Keratinocyte (primary cell): ENCODE measurements around the gene GH2. TPM values are rescaled to one million over a fixed set of nuclear protein-coding genes. Genes with fewer than 3 reads are reported as not detected.
"Not testable (repeated sequence)": the region's sequence is repeated elsewhere in the genome, so short reads cannot be mapped to it uniquely, and the experiment has no call there.

Source experiments
- DNase-seq: peaks from one replicate; pipeline ENCODE4 v3.0.0-alpha.2; 2011; ENCODE audit warnings: low read depth, missing footprints, low spot score
- FAIRE-seq: peaks from 2 replicates; lab custom pipeline; 2011; peaks lifted over from hg19 to GRCh38; lab: Jason Lieb, UNC
- H2AFZ ChIP-seq: 2 replicates; pipeline ENCODE4 v1.6.0; 2012; ENCODE audit warnings: low read length, control low read depth, inconsistent platforms; ENCODE audit not compliant: control insufficient read depth
- H3K27ac ChIP-seq: 2 replicates; pipeline ENCODE4 v1.5.1; 2011; ENCODE audit warnings: low read length; ENCODE audit not compliant: control insufficient read depth, insufficient read depth
- H3K27me3 ChIP-seq: 3 replicates; pipeline ENCODE4 v1.6.0; 2011; ENCODE audit warnings: low read length; ENCODE audit not compliant: control insufficient read depth, insufficient read depth; ENCODE audit errors: extremely low read depth
- H3K36me3 ChIP-seq, 2 experiments: 2 replicates in 1 of 2; 3 replicates in 1 of 2; pipeline ENCODE4 v1.5.1; 2011; ENCODE audit warnings: low read length in 2 of 2, mild to moderate bottlenecking in 1 of 2; ENCODE audit not compliant: control insufficient read depth in 2 of 2, insufficient read depth in 2 of 2; ENCODE audit errors: extremely low read depth in 1 of 2
- H3K4me1 ChIP-seq: 3 replicates; pipeline ENCODE4 v1.5.1; 2011; ENCODE audit warnings: low read length; ENCODE audit not compliant: control insufficient read depth, insufficient read depth; ENCODE audit errors: extremely low read depth
- H3K4me2 ChIP-seq: 3 replicates; pipeline ENCODE4 v1.6.0; 2011; ENCODE audit warnings: low read depth, low read length; ENCODE audit not compliant: control insufficient read depth, insufficient read depth; ENCODE audit errors: extremely low read depth
- H3K4me3 ChIP-seq, 3 experiments: fragments of 200-600 bp in 1 of 3; sonication (generic) in 1 of 3; 2 replicates in 2 of 3; 3 replicates in 1 of 3; pipeline ENCODE4 v1.5.1; 2011 to 2016; ENCODE audit warnings: low read length in 3 of 3, mild to moderate bottlenecking in 3 of 3, control low read depth in 2 of 3, inconsistent platforms in 1 of 3, low read depth in 1 of 3, mixed read lengths in 1 of 3, mixed run types in 1 of 3, moderate library complexity in 1 of 3; ENCODE audit not compliant: control insufficient read depth in 2 of 3, insufficient read depth in 2 of 3; ENCODE audit errors: extremely low read depth in 1 of 3
- H3K79me2 ChIP-seq: 2 replicates; pipeline ENCODE4 v1.6.0; 2012; ENCODE audit warnings: low read length; ENCODE audit not compliant: control insufficient read depth, insufficient read depth
- H3K9ac ChIP-seq: 3 replicates; pipeline ENCODE4 v1.6.0; 2011; ENCODE audit warnings: low read length; ENCODE audit not compliant: control insufficient read depth, insufficient read depth; ENCODE audit errors: extremely low read depth
- H3K9me1 ChIP-seq: 3 replicates; pipeline ENCODE4 v1.6.0; 2011; ENCODE audit warnings: low read length; ENCODE audit not compliant: control insufficient read depth, insufficient read depth; ENCODE audit errors: extremely low read depth
- H3K9me3 ChIP-seq: 2 replicates; pipeline ENCODE4 v1.5.1; 2012; ENCODE audit warnings: low read depth, low read length; ENCODE audit not compliant: control insufficient read depth
- H4K20me1 ChIP-seq: 3 replicates; pipeline ENCODE4 v1.6.0; 2011; ENCODE audit warnings: low read length; ENCODE audit not compliant: control insufficient read depth, insufficient read depth; ENCODE audit errors: extremely low read depth
- dilution Hi-C: fragments of 300-500 bp; cut with MboI; formaldehyde crosslinking; loops from one replicate; pipeline ENCODE4 v1.7.0; 2020; ENCODE audit warnings: low sequenced_read_pairs; ENCODE audit not compliant: extremely low pct_ligation_motif_present
- polyA plus RNA-seq, 5 experiments: library from polyadenylated mRNA; depleted of rRNA in 3 of 5; stranded (reverse) in 3 of 5; stranded (forward) in 1 of 5; unstranded in 1 of 5; fragments of >200 nt; gene quantifications; 1 replicate in 1 of 5; 2 replicates in 3 of 5; 3 replicates in 1 of 5; pipeline versions ENCODE4 v1.2.1 to v1.2.3, GENCODE V29; 2011 to 2012; ENCODE audit warnings: missing spikeins in 2 of 5, low read depth in 1 of 5, low replicate concordance in 1 of 5

GH2 gene
- polyA plus RNA-seq, 1 donor (not counting 4 experiments of a cell fraction or from before 2014, with no cell fraction given), result not detected

DNA sequence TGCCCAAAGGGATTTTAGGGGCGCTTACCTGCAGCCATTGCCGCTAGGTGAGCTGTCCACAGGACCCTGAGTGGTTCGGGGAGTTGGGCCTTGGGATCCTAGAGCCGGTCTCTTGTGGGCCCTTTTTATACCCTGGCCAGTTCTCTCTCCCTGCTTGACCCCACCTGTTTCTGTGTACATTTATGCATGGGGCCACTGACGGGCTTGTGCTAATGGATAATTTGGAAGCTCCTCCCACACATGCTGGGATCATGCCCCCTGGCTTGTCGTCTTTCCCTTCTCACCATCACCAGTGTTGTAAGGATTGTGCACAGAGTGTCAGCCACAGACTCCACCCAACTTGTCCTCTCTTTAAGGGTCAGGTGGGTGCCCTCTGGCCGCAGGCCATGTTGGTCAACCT lies 8.2 kb downstream of the GH2 start, which contains the start of gene CSH2:
Gene CSH2, minus strand, starts transcription at position 101 of the 400 bp plus-strand sequence. Its CDS starts 63 bp downstream, at position 38.
- H3K27me3 ChIP-seq, H3K9me1 ChIP-seq, H3K36me3 ChIP-seq, H3K79me2 ChIP-seq, H3K4me2 ChIP-seq, H4K20me1 ChIP-seq, H2AFZ ChIP-seq, DNase-seq, FAIRE-seq, H3K4me1 ChIP-seq, H3K9me3 ChIP-seq, H3K27ac ChIP-seq, H3K9ac ChIP-seq, dilution Hi-C loops, H3K4me3 ChIP-seq: not testable (repeated sequence)

GRCh38 chr17:63871646-63872365 lies 9.9 kb downstream of the GH2 start:
- dilution Hi-C loops, result not testable (repeated sequence)

GRCh38 chr17:63870292-63870665 lies 11.5 kb downstream of the GH2 start:
- H3K36me3 ChIP-seq, H3K9me1 ChIP-seq, dilution Hi-C loops, FAIRE-seq, H3K27me3 ChIP-seq, H2AFZ ChIP-seq, H3K4me1 ChIP-seq, H3K4me2 ChIP-seq, H4K20me1 ChIP-seq, H3K4me3 ChIP-seq, H3K9ac ChIP-seq, H3K79me2 ChIP-seq, H3K9me3 ChIP-seq, H3K27ac ChIP-seq, DNase-seq: not testable (repeated sequence)

More at GRCh38 chr17:63871646-63872365, 9.9 kb downstream of the GH2 start:
- not testable (repeated sequence) for H3K4me1 ChIP-seq, H3K9me1 ChIP-seq, H3K9ac ChIP-seq, H4K20me1 ChIP-seq, DNase-seq, H2AFZ ChIP-seq, H3K79me2 ChIP-seq, H3K27me3 ChIP-seq, FAIRE-seq, H3K4me3 ChIP-seq, H3K36me3 ChIP-seq, H3K27ac ChIP-seq, H3K9me3 ChIP-seq, H3K4me2 ChIP-seq
